Astrocyte of the hippocampus (primary cell): ENCODE measurements around the gene CACNA1F.
"Not testable (repeated sequence)": the region's sequence is repeated elsewhere in the genome, so short reads cannot be mapped to it uniquely, and the experiment has no call there.

Source experiments
- DNase-seq: peaks from one replicate; pipeline ENCODE4 v3.0.0; 2011; ENCODE audit warnings: low read depth, low spot score

CACNA1F gene

GRCh38 chrX:49176421-49177326 is 56.5 kb downstream of the CACNA1F start:
- no peak for DNase-seq

DNA sequence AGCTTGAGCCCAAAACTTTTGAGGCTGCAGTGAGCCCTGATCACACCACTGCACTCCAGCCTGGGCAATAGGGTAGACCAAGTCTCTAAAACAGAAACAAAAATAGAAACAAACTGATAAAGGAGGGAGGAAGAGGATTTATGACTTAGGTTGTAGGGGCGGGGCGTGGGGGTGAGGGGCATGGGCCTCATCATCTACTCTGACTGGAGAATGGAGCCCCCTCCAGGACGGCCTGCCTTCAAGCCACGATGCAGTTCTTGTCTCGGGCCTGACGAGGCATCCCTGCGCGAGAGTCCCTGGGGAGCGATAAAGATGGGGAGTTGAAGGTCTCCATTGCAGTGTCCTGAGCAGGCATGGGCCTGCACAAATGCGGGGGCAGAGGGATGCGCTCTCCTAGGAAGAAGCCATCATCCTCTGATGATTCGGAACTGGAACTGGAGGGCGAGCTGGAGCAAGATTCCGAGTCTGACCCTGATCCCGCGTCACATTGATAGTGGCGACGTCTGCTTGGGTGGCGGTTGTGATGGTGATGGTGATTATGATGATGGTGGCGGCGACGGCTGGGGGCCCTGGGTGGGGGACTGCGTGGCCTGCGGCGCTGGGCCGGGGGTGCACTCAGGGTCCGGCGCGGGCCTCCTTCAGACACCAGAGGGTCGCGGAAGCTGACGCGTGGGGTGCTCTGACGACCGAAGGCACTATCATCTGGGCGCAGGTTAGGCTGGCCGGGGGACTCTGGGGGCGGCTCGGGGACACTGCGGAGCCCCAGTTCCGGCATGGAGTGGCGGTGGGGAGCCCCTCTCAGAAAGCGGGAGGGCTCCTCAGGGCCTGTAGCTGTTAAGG is 57.5 kb downstream of the CACNA1F start:
- DNase-seq, result no peak

DNA sequence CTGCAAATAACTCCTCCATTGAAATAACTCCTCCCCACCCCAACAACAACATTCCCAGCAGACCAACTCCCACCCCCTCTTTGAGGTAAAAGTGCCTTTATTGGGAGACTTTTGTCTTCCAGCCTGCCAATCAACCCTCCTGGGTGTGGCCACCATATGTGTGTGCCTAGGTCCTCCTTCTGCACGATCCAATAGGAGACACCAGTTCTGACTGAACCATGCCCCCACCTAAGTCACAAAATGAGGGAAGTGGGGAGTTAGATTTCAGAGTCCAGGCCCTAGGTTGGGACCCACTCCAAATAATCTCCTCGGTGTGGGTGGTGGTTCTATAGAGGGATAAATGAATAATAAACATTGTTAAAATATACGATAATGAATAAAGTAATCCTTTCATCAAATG is 58.4 kb downstream of the CACNA1F start:
- no peak for DNase-seq

- DNase-seq, result not testable (repeated sequence)
These were observed 59.6 kb downstream of the CACNA1F start for GRCh38 chrX:49173544-49173943.

DNA sequence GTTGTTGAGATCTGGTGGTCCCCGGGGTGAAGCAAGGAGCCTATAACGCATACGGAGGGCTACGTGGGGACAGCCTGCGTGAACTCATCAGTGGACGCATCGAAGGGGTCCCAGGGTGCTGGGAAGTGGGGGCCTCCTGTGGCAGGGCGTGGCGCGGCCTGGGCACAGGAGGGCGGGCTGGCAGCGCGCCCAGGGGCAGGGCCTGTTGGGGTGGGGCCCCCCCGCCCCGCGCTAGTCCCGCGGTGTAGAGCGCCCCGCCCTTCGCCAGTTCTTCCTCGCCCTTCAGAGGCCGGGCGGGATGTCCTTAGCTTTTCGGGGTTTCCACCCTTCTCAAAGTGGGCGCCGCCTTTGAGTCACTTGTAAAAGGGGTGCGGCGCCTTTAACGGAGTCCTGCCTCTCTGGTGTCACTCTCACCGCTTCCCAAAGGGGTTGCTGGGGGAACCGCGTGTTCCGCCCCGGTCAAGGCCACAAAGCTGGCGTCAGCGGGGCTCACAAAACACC is 60.8 kb downstream of the CACNA1F start:
- peak; percentile 58 for DNase-seq

- peak; percentile 66 for DNase-seq
These were observed 61.3 kb downstream of the CACNA1F start, which contains the start of gene PLP2 for GRCh38 chrX:49171752-49172279. Gene PLP2 (plus strand): TSS chrX:49171898. CDS start chrX:49172001, 103 bp downstream.

- no peak for DNase-seq
These were observed 65.4 kb downstream of the CACNA1F start for GRCh38 chrX:49167740-49168108.

DNA sequence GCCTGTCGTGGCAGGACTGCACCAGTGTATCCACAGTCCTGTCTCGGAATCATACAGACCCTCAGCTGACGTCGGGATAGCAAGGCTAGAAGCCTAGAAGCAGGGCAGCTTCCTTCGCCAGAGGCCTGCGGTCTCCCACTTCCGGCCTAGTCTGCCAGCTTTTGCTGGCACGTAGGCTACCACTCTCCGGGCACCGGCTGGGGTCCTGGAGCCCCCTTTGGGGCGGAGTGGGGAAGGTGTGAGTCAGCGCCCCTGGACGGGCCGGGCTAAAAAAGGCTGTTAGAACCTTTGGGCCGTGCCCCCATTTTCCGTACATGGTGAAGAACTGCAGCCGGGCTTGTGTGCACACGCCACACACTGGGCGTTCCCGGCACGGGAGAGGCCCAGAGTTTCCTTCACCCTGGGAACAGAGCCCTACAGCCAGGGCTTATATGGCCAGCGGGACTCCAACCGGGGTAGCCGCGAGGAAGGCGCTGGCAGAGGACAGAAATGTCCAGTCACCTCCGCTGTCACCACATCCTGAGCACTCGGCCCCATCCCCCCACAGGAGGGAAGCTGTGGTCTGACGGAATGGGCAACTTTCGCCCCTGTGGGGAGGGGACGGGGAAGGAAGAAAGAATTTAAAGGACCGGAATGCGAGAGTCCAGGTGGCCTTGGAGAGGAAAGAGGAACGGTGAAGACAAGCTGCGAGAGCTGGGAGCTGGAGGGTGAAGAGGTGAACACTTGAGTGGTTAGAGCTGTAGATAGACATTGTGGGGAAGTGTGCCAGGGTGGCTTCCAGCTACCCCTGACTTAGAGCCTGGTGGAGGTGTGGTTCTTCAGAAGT is 66.0 kb downstream of the CACNA1F start:
- DNase-seq, result peak; percentile 91

DNA sequence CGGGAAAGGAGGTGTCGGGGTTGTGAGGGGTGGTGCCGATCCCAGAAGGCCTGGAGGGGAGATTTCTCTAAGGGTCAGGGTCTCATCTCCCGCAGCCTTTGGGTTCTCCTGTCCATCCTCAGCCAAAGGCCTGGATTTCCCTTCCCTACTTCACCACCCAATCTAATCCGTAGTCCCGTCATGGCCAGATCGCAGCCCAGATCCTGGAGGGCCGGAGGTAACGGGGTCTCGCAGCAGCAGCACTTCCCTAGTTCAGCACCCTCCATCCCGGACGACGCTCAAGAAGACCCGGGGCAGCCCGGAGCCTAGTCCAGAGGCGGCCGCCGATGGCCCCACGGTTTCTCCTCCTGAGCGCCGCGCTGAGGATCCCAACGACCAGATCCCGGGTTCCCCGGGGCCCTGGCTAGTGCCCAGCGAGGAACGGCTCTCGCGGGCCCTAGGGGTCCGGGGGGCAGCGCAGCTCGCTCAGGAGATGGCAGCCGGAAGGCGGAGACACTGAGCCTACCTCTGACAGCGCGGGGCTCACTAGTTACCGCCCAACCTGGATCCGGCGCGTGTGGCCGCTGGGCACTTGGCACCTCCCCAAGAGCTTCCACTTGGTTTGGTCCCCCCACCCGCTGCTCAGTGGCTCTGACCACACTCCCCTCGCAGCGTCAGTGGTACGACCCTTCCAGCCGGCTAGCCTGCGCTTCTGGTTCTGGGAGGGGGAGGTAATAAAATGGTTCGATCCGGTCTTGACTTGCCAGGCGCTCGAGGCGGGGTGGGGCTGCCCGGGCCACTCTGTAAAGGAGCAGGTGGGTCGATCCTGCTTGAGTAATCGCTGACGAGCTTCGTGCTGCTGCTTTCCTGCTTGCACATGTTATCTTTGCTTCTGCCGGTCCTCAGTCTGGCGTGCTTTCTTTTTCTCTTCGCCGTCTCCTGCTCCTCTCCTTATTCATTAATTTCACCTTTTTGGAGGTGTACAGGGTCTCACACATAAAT is 66.9 kb downstream of the CACNA1F start:
- peak; percentile 84 for DNase-seq

DNA sequence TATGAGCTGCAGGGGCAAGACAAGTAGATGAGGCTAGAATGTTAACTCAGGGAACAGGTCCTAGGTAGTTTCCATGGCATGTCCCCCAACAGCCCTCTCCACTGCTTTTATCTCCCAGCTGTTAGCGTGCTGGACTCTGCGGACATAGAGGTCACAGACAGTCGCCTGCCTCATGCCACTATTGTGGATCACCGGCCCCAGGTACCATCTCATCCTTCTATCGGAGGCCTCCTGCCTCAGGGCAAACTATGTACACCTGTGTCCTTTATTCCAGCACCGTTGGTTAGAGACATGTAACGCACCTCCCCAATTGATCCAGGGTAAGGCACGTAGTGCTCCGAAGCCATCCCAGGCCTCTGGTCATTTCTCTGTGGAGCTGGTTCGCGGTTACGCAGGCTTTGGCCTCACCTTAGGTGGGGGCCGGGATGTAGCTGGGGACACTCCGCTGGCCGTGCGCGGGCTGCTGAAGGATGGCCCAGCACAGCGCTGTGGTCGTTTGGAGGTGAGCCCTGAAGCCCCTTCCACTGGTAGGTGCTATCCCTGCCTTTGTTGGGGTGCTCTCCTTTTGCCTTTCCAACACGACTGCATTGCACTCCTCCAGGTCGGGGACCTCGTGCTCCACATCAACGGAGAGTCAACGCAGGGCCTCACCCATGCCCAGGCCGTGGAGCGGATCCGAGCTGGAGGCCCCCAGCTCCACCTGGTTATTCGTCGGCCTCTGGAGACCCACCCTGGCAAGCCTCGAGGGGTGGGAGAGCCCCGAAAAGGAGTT is 68.4 kb downstream of the CACNA1F start:
- DNase-seq, result no peak

DNA sequence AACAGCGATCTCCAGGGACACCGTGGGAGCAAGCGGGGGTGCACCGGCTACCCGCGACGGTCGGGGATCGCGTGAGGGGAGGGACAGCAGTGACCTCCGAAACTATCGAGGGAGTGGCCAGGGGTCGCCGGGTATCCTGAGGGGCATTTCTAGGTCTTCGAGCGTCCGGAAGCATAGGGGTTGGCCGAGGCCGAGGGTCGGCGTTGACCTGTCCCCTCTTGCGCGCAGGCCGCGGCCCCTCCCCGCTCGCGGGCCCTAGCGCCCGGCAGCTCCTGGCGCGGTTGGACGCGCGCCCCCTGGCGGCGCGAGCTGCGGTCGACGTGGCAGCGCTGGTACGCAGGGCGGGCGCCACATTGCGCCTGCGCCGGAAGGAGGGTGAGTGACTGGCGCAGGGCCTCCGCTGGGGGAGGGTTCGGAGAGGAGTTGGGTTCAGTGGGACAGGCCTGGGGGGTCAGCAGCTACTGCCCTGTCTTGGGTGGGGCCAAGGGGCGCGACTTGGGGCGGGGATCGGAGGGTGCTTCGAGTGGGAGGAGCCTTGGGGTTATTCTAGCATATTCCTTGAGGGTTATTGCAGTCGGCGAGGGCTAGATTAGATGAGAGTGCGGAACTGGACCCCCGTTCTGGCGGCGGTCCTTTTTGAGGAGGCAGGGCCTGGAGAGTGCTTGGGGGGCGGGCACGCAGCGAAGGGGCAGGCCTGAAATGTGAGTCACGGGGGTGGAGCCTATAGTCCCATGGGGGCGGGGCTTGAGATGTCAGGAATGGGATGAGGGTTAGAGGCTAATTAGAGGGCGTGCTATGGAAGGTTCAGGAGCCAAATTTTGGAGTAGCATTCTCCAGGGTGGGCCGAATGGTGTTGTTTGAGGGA is 69.4 kb downstream of the CACNA1F start:
- peak; percentile 91 for DNase-seq

DNA sequence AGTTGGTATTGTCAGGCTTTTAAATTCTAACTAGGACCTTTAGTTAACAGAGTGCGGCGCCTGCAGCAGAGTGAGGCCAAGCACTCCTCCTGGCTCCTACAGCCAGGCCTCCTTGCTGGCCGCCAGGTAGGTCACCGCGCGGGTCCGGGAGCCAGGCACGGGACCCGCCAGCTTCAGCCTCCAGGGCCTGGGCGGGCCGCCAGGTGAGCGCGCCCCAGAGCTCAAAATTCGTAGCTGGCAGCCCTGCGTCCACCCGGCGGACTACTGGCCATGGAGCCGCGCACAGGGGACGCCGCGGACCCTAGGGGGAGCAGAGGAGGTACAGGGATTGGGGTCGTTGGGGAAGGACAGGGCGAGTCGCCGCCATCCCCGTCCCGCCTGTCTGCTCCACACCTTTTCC is 70.5 kb downstream of the CACNA1F start, which contains the start of gene MAGIX:
Gene MAGIX (plus strand): TSS at position 139 of the 400 bp plus-strand sequence. CDS start 132 bp downstream, at position 271.
- no peak for DNase-seq

DNA sequence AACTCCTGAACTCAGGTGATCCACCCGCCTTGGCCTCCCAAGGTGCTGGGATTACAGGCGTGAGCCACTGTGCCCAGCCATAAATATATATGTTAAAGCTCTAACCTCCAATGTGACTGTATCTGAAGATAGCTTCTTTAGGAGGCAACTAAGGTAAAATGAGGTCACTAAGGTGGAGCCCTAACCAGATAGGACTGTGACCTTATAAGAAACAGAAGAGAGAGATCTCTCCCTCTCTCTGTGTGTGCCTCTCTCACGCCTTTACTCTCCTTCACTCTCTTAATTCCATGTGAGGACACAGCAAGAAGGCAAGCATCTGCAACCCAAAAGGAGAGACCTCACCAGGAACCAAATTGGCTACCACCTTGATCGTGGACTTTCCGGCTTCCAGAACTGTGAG is 71.5 kb downstream of the CACNA1F start:
- no peak for DNase-seq

DNA sequence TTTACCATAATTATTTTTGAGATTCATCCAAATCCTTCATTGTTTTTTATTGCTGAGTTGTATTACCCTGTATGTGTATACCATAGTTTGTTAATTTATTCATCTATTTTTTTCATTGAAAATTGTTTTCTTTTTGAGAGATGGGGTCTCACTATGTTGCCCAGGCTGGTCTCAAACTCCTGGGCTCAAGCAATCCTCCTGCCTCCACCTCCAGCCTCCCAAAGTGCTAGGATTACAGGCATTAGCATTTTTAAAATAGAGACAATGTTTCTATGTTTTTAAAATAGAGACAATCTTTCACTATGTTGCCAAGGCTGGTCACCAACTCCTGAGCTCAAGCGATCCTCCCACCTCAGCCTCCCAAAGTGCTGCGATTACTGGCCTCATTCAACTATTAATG is 72.2 kb downstream of the CACNA1F start:
- DNase-seq, result no peak

GRCh38 chrX:49157194-49157593 is 75.9 kb downstream of the CACNA1F start:
- no peak for DNase-seq

DNA sequence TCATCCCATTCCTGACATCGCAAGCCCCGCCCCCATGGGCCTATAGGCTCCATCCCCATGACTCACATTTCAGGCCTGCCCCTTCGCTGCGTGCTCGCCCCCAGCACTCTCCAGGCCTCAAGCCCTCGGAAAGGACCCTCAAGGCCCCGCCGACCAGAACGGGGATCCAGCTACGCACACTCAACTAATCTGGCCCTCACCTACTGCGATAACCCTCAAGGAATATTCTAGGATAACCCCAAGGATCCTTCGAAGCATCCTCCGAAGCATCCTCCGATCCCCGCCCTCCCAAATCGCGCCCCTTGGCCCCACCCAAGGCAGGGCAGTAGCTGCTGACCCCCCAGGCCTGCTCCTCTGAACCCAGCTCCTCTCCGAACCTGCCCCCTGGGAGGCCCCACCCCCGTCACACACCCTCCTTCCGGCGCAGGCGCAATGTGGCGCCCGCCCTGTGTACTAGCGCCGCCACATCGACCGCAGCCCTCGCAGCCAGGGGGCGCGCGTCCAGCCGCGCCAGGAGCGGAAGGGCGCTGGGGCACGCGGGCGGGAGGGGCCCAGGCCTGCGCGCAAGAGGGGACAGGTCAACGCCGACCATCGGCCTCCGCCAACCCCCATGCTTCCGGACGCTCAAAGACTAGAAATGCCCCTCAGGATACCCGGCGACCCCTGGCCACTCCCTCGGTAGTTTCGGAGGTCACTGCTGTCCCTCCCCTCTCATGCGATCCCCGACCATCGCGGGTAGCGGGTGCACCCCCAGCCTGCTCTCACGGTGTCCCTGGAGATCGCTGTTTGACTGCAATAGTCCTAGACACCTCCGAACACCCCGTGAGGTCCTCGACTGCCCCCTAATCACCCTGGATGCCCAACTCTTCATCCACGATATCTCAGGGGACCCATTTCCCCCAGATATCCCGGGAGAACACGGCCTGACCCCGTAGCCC is 77.0 kb downstream of the CACNA1F start:
- DNase-seq, result peak; percentile 91
